DND-41 (cell line): ENCODE data around the gene DPYD.

Source experiments
- CTCF ChIP-seq: IDR thresholded peaks from 2 replicates; pipeline ENCODE4 v1.5.1; 2012; ENCODE audit warnings: borderline replicate concordance, low read length, moderate library complexity, mild to moderate bottlenecking; ENCODE audit not compliant: poor library complexity, severe bottlenecking; ENCODE audit errors: extremely low read depth
- EZH2 ChIP-seq: IDR thresholded peaks from 3 replicates; pipeline ENCODE4 v1.6.1; 2012; ENCODE audit warnings: borderline replicate concordance, low read depth, mild to moderate bottlenecking, moderate library complexity, low read length, inconsistent platforms; ENCODE audit not compliant: severe bottlenecking

DNA sequence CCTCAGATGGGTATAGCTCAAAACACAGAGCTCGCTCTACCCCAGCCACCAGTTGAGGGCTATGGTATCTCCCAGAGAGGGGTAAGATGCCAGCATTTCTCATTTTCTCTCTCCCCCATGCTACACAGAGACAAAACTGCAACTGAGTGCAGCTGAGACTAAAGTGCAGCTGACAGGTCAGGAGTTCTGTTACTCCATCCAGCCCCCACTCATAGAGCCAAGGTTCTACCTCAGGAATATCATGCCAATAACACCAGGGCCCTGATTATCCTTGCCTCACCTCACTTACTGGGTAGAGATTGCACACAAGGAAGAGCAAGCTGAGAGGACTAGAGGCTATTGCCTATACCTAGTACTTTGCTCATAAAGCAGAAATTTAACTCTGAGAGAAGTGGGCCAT is 34.6 kb downstream of the DPYD start:
- no peak for TF ChIP-seq CTCF
- TF ChIP-seq EZH2, result no peak
